Pancreas (tissue), 10 donors: ENCODE data around the gene RUNX3. TPM values are rescaled to one million over a fixed set of nuclear protein-coding genes. Genes with fewer than 3 reads are reported as not detected.

Source experiments
- ATAC-seq, 4 donors: fragments of 200-7000 bp; cut with Tn5 transposase; one replicate each; pipeline versions ENCODE4 v1.8.0 to v1.9.1; 2020; ENCODE audit warnings: mild to moderate bottlenecking in 4 of 4, moderate library complexity in 4 of 4
- DNase-seq, 6 donors: peaks; one replicate each; pipeline ENCODE4 v3.0.0-alpha.2; 2020
- FAIRE-seq: peaks from 2 replicates; lab custom pipeline; 2012; peaks lifted over from hg19 to GRCh38; lab: Jason Lieb, UNC
- H3K27ac ChIP-seq, 4 donors: fragments of 200-600 bp; sonication (generic); 1 replicate in 3 of 4; 2 replicates in 1 of 4; pipeline versions ENCODE4 v1.5.0 to v1.8.0; 2020
- H3K27me3 ChIP-seq, 4 donors: fragments of 200-600 bp; one replicate each; pipeline ENCODE4 v1.8.0; 2021
- H3K36me3 ChIP-seq, 3 donors: fragments of 200-600 bp; sonication (generic) in 1 of 3; one replicate each; pipeline versions ENCODE4 v1.5.0 to v1.8.0; 2020 to 2021
- H3K4me1 ChIP-seq, 3 donors: fragments of 200-600 bp; one replicate each; pipeline ENCODE4 v1.8.0; 2021
- H3K4me3 ChIP-seq, 4 donors: fragments of 200-600 bp; sonication (generic) in 2 of 4; one replicate each; pipeline versions ENCODE4 v1.5.0 to v1.8.0; 2020 to 2021
- H3K9me3 ChIP-seq, 4 donors: fragments of 200-600 bp; one replicate each; pipeline ENCODE4 v1.8.0; 2021
- WGBS, 2 donors: extraction: QIAGEN DNeasy Blood & Tissue Kit; methylation state at CpG; one replicate each; pipeline ENCODE4 v1.1.7; 2013; 5-methylcytosine and 5-hydroxymethylcytosine counted together
- intact Hi-C, 3 donors: fragments of 100-400 bp; cut with DNase I; formaldehyde crosslinking; loops; one replicate each; pipeline versions ENCODE4 v1.11.1 to v1.14.2; 2022
- polyA plus RNA-seq, 2 donors: library from polyadenylated mRNA; stranded (reverse); fragments of 200-250 nt; gene quantifications; one replicate each; pipeline ENCODE4 v1.2.3, GENCODE V29; 2013
- total RNA-seq, 6 donors: library from RNA; stranded (reverse); fragmentation: NEBNext Ultra II Directional in 4 of 6; extraction: Animal tissue kit (Norgen Biotek cat#: 25700) in 4 of 6; gene quantifications; one replicate each; pipeline versions ENCODE4 v1.2.1 to v1.2.4, GENCODE V29; 2021 to 2023
- TF ChIP-seq, protein P1 (sequence below), 4 donors: fragments of 200-600 bp; sonication (generic) in 3 of 4; IDR thresholded peaks; one replicate each; pipeline versions ENCODE4 v1.5.0 to v1.8.0; 2021; ENCODE audit warnings: antibody characterized with exemption in 4 of 4
- donor health status: healthy with polysubstance abuse.
- donor health status: DM: no; HTN: no; CAD: no; lungs with moderate emphysema.
- donor health status: DM: no; HTN: no; CAD: no.
- donor health status: control.
- donor health status: control.
- donor health status: Bipolar disorder and iron deficiency.
- donor health status: DM: yes; HTN: yes; CAD: no.
- donor health status: DM: no; HTN: no; CAD: no.
- donor health status: DM: no; HTN: no; CAD: no.
- donor health status: DM: yes; HTN: yes; CAD: no.

RUNX3 gene
- total and polyA plus RNA-seq, 8 donors, result 0.30 to 3.7 (median 0.77) TPM

DNA sequence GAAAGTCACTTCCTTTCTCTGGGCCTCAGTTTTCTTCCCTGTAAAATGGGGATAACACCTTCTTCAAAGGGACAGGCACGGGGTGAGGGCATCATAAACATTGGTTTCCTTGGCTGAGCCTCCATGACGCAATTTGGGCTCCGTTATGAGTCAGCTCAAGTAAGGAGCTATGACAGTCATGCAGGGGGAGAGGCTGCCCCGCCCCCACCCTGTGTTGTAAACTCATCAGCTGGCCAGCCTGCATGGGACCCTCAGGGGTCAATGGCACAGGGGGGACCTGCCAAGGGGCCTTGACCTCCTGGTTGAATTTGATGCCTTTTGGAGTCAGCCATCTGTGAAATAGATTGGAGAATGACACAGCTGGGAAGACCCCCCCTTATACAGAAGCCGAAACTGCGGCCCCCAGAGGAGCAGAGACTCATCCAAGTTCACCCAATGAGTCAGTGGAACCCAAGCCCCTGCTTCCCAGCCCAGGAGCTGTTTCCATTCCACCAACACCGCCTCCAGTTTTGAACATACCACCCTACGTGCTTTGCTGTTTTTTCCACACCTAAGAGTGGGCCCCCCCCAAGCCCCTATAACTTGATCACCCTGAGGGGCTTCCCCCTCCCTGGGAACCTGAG is 36.8 kb upstream of the RUNX3 start:
- intact Hi-C loops, result no loop called here
- Histone ChIP-seq H3K9me3 (no peaks in the 10 kb centered on the region), H3K4me1 (no peaks in the 10 kb centered on the region), H3K36me3 (no peaks in the 10 kb centered on the region), H3K4me3 (no peak overlapping the region), H3K27me3 (no peaks in the 10 kb centered on the region), H3K27ac (no peak overlapping the region)
- DNase-seq (no peak), ATAC-seq (no peak), FAIRE-seq (no peak)
- WGBS, 2 donors, result 62 to 65% methylated on average over 8 of the region's 8 CpGs
- TF ChIP-seq, protein P1, sequence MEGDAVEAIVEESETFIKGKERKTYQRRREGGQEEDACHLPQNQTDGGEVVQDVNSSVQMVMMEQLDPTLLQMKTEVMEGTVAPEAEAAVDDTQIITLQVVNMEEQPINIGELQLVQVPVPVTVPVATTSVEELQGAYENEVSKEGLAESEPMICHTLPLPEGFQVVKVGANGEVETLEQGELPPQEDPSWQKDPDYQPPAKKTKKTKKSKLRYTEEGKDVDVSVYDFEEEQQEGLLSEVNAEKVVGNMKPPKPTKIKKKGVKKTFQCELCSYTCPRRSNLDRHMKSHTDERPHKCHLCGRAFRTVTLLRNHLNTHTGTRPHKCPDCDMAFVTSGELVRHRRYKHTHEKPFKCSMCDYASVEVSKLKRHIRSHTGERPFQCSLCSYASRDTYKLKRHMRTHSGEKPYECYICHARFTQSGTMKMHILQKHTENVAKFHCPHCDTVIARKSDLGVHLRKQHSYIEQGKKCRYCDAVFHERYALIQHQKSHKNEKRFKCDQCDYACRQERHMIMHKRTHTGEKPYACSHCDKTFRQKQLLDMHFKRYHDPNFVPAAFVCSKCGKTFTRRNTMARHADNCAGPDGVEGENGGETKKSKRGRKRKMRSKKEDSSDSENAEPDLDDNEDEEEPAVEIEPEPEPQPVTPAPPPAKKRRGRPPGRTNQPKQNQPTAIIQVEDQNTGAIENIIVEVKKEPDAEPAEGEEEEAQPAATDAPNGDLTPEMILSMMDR (IDR thresholded peaks at IDR 0.05), result no peak

DNA sequence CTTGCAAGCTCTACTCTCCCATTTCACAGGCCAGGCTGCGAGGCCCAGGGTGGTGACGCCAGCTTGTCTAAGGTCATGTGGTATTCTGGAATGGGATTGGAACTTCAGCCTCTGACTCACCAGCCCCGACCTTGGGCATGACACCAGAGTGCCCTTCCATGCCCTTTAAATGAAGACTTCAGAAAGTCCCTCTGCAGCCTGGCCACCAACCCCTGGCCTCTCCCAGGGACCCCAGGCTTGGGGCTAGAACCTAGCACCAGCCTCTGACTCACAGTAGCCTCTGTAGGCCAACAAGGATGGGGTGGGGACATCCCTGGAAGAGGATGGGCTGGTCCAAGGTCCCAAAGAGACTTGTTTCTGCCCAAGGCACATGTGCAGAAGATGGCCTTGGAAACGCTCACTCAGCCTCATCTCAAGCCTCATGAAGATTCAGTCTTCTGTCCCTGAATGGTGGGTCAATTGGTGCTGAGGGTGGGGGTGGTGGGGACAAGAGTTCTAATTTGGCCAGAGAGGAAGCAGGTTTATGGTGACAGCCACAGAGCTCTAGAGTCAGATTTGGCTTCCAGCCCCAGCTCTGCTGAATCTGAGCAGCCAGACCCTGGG is 36.1 kb upstream of the RUNX3 start:
- DNase-seq (no peak), FAIRE-seq (no peak), ATAC-seq (no peak)
- Histone ChIP-seq H3K27ac (no peak overlapping the region), H3K4me3 (no peak overlapping the region), H3K4me1 (no peaks in the 10 kb centered on the region), H3K36me3 (no peaks in the 10 kb centered on the region), H3K9me3 (no peaks in the 10 kb centered on the region), H3K27me3 (no peaks in the 10 kb centered on the region)
- 64 to 73% methylated on average over 4 of the region's 4 CpGs for WGBS, 2 donors
- intact Hi-C loops, result no loop called here
- TF ChIP-seq, protein P1 (IDR thresholded peaks at IDR 0.05), result no peak

DNA sequence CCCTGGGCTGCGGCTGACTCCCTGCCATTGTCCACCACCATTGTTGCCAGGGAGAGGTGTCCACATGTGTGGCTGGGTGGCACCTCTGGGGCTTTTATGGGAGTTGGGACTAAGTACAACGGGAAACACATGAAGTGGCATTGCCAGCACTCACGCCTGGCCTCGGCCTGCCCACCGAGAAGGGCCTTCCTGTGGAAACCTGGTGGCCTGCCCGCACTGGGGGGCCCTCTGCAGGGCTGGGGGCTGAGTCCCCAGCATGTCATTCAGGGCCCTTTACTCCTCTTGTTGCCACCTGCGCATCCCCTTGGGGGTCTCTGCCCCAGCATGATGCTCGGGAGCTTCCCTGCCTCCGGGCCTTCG is 35.5 kb upstream of the RUNX3 start:
- no peak for ATAC-seq
- intact Hi-C loops, result no loop called here
- 85 to 96% methylated on average over 10 of the region's 10 CpGs for WGBS, 2 donors
- no peak for FAIRE-seq
- H3K27ac ChIP-seq, result no peak overlapping the region
- H3K4me1 ChIP-seq, result no peaks in the 10 kb centered on the region
- no peaks in the 10 kb centered on the region for H3K9me3 ChIP-seq
- no peaks in the 10 kb centered on the region for H3K27me3 ChIP-seq
- TF ChIP-seq, protein P1 (IDR thresholded peaks at IDR 0.05), result no peak
- no peaks in the 10 kb centered on the region for H3K36me3 ChIP-seq
- no peak overlapping the region for H3K4me3 ChIP-seq
- DNase-seq, result no peak

DNA sequence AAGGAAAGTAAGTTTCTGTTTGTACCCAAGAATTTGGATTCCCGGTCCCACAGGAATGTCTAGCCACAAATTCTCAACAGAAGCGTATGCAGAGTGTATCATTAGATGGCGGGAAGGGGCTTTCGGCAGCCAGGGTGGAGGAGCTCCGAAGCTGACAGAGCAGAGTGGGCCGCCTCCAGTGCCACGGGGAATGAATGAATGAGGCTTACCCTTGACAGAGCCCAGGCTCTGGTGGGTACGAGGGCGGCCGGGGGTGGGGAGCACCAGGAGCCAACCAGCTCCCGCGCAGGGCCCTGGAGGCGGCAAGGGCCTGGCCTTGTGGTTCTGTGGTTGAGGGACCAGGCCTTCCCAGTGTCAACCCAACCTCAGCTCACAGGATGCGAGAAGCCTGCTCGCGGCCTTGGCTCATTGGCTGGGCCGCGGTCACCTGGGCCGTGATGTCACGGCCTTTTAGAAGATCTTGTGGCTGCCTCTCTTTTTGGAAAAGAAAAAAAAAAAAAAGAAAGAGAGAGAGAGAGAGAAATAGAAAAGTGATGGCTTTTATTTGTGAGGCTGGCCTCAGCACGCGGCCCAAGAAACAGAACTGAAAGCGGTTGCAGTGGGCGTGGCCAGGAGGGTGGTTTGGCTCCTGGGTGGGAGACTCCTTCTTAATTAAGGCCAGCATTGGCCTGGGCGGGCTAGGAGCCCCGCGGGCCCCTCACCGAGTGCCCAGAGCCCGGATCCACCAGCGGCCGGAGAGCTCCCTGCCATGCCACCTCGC is 34.9 kb upstream of the RUNX3 start:
- no peak for FAIRE-seq
- no peak overlapping the region for H3K4me3 ChIP-seq
- peak in 3 of 4 donors; percentile 47 to 78 (median 57) for ATAC-seq
- no peak overlapping the region for H3K27ac ChIP-seq
- H3K4me1 ChIP-seq, result no peaks in the 10 kb centered on the region
- no peaks in the 10 kb centered on the region for H3K27me3 ChIP-seq
- intact Hi-C loops, result no loop called here
- WGBS, 2 donors, result 85 to 90% methylated on average over 32 of the region's 32 CpGs
- no peaks in the 10 kb centered on the region for H3K9me3 ChIP-seq
- no peaks in the 10 kb centered on the region for H3K36me3 ChIP-seq
- peak in 2 of 6 donors; percentile 33 to 57 for DNase-seq
- TF ChIP-seq, protein P1 (IDR thresholded peaks at IDR 0.05), result no peak
